ENCODE results near the gene MTUS2.

GRCh38 chr13:29161676-29162075, 341.5 kb downstream of the MTUS2 start:
- TF ChIP-seq CTCF (IDR thresholded peaks at IDR 0.05; ENCODE audit: insufficient read depth, low read length): no peak
- TF ChIP-seq POLR2AphosphoS5 (IDR thresholded peaks at IDR 0.05; ENCODE audit: low read depth): no peak
- no peak for TF ChIP-seq GABPA (IDR thresholded peaks at IDR 0.05; ENCODE audit: low read depth)
- no peak for TF ChIP-seq REST (IDR thresholded peaks at IDR 0.05; ENCODE audit: insufficient replicate concordance, low read depth)
- no peak for TF ChIP-seq SPI1 (IDR thresholded peaks at IDR 0.05; ENCODE audit: borderline replicate concordance, low read depth)

Data from HL-60 (cell line).